ENCODE data around the gene MEX3D.
"Not testable (repeated sequence)": the region's sequence is repeated elsewhere in the genome, so short reads cannot be mapped to it uniquely, and the experiment has no call there.

MEX3D gene

GRCh38 chr19:1538978-1539377 lies 29.1 kb downstream of the MEX3D start:
- H3K9me3 ChIP-seq (ENCODE audit: control insufficient read depth, low read length) = no peaks in the 10 kb centered on the region
- no peak for TF ChIP-seq CTCF (IDR thresholded peaks at IDR 0.05)
- H3K4me1 ChIP-seq = no peaks in the 10 kb centered on the region
- no peak overlapping the region for H3K4me3 ChIP-seq (ENCODE audit: low read depth, low read length)
- H2AFZ ChIP-seq = no peak overlapping the region
- H3K36me3 ChIP-seq (ENCODE audit: control insufficient read depth, insufficient read depth, low read length) = no peaks in the 10 kb centered on the region
- no peaks in the 10 kb centered on the region for H3K27me3 ChIP-seq (ENCODE audit: control insufficient read depth, insufficient read depth, low read length)
- H3K27ac ChIP-seq = no peak overlapping the region
- H3K4me2 ChIP-seq (ENCODE audit: low read length) = no peak overlapping the region
- H3K79me2 ChIP-seq = no peaks in the 10 kb centered on the region
- H3K9ac ChIP-seq = no peak overlapping the region

- H3K36me3 ChIP-seq (ENCODE audit: control insufficient read depth, insufficient read depth, low read length); H3K9ac ChIP-seq; H2AFZ ChIP-seq; H3K4me2 ChIP-seq (ENCODE audit: low read length); H3K9me3 ChIP-seq (ENCODE audit: control insufficient read depth, low read length); H3K79me2 ChIP-seq; H3K27me3 ChIP-seq (ENCODE audit: control insufficient read depth, insufficient read depth, low read length); H3K4me3 ChIP-seq (ENCODE audit: low read depth, low read length); H3K27ac ChIP-seq; H3K4me1 ChIP-seq: not testable (repeated sequence)
Measured at GRCh38 chr19:1535699-1536098, 32.4 kb downstream of the MEX3D start.

GRCh38 chr19:1534972-1535371 lies 33.2 kb downstream of the MEX3D start:
- no peak overlapping the region for H2AFZ ChIP-seq
- no peaks in the 10 kb centered on the region for H3K27me3 ChIP-seq (ENCODE audit: control insufficient read depth, insufficient read depth, low read length)
- no peaks in the 10 kb centered on the region for H3K4me1 ChIP-seq
- no peaks in the 10 kb centered on the region for H3K36me3 ChIP-seq (ENCODE audit: control insufficient read depth, insufficient read depth, low read length)
- H3K9me3 ChIP-seq (ENCODE audit: control insufficient read depth, low read length) = no peaks in the 10 kb centered on the region
- no peak overlapping the region for H3K4me2 ChIP-seq (ENCODE audit: low read length)
- no peaks in the 10 kb centered on the region for H3K79me2 ChIP-seq
- no peak overlapping the region for H3K27ac ChIP-seq
- TF ChIP-seq CTCF (IDR thresholded peaks at IDR 0.05) = no peak
- H3K9ac ChIP-seq = no peak overlapping the region
- H3K4me3 ChIP-seq (ENCODE audit: low read depth, low read length) = no peak overlapping the region

GRCh38 chr19:1533510-1534150 lies 34.5 kb downstream of the MEX3D start:
- Histone ChIP-seq H3K4me2 (ENCODE audit: low read length) (no peak overlapping the region), H3K9ac (no peak overlapping the region), H2AFZ (no peak overlapping the region), H3K27me3 (ENCODE audit: control insufficient read depth, insufficient read depth, low read length) (no peaks in the 10 kb centered on the region), H3K36me3 (ENCODE audit: control insufficient read depth, insufficient read depth, low read length) (no peaks in the 10 kb centered on the region), H3K79me2 (no peaks in the 10 kb centered on the region), H3K27ac (no peak overlapping the region), H3K9me3 (ENCODE audit: control insufficient read depth, low read length) (no peaks in the 10 kb centered on the region), H3K4me1 (no peaks in the 10 kb centered on the region), H3K4me3 (ENCODE audit: low read depth, low read length) (no peak overlapping the region)
- no peak for TF ChIP-seq CTCF (IDR thresholded peaks at IDR 0.05)

GRCh38 chr19:1532003-1532402 lies 36.1 kb downstream of the MEX3D start:
- H3K4me1 ChIP-seq = no peaks in the 10 kb centered on the region

More at GRCh38 chr19:1532003-1532402, 36.1 kb downstream of the MEX3D start:
- Histone ChIP-seq H2AFZ (no peak overlapping the region), H3K4me2 (ENCODE audit: low read length) (no peak overlapping the region), H3K4me3 (ENCODE audit: low read depth, low read length) (no peak overlapping the region), H3K27ac (no peak overlapping the region), H3K79me2 (no peaks in the 10 kb centered on the region), H3K9ac (no peak overlapping the region), H3K27me3 (ENCODE audit: control insufficient read depth, insufficient read depth, low read length) (no peaks in the 10 kb centered on the region), H3K36me3 (ENCODE audit: control insufficient read depth, insufficient read depth, low read length) (no peaks in the 10 kb centered on the region), H3K9me3 (ENCODE audit: control insufficient read depth, low read length) (no peaks in the 10 kb centered on the region)
- TF ChIP-seq CTCF (IDR thresholded peaks at IDR 0.05) = no peak
